ENCODE data around the gene SPTBN2.
A peak's percentile ranks its signal among the peaks of the same experiment; 100 is the strongest.
"Not testable (repeated sequence)": the region's sequence is repeated elsewhere in the genome, so short reads cannot be mapped to it uniquely, and the experiment has no call there.

SPTBN2 gene

DNA sequence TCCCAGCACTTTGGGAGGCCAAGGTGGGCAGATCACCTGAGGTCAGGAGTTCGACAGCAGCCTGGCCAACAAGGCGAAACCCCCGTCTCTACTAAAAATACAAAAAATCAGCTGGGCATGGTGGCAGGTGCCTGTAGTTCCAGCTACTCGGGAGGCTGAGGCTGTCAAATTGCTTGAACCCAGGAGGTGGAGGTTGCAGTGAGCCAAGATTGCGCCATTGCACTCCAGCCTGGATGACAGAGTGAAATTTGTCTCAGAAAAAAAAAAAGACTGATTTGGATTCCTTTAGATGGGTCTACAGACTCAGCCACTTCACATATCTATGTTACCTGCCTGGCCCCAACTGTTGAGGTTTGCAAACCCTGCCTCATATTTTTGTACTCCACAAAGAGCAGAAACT, 4.8 kb downstream of the SPTBN2 start:
- not testable (repeated sequence) for DNase-seq (ENCODE audit: low read depth in 3 of 3)

DNA sequence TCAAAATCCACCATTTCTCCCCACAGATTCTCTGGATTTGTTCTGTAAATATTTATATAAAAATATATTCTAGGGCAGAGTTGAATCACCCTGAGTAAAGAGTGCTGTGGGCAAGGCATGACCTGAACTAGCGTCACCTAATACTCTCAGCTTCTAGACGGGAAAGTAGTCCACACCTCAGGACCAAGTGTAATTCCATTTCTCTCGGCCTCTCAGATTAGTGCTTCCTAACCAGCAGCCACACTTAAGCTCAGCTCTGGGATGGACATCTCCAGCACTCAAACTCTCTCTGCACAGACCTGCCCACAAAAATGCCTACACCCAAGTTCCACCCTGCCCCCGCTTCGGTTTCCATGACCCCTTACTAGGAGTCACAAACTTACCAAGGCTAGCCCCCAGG, 5.3 kb downstream of the SPTBN2 start:
- no peak for DNase-seq (ENCODE audit: low read depth in 3 of 3)

- no peak for DNase-seq (ENCODE audit: low read depth in 3 of 3)
Measured at GRCh38 chr11:66722745-66723651, 6.0 kb downstream of the SPTBN2 start.

DNA sequence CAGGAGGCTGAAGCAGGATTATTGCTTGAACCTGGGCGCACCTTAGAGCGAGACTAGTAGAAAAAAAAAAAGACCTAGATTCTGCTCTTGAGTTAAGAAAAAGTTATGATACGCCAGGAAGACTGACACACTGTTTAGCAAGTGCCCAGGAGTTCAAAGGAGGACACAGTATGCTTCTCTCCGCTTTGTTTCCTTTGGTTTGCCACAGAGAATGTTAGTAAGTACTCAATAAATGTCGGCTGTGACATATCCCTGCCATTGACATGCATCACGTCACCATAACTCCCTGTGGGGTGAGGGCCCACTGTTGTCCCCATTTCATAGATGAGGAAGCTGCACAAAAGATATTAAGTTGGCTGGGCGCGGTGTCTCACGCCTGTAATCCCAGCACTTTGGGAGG, 7.1 kb downstream of the SPTBN2 start:
- no peak for DNase-seq (ENCODE audit: low read depth in 3 of 3)

DNA sequence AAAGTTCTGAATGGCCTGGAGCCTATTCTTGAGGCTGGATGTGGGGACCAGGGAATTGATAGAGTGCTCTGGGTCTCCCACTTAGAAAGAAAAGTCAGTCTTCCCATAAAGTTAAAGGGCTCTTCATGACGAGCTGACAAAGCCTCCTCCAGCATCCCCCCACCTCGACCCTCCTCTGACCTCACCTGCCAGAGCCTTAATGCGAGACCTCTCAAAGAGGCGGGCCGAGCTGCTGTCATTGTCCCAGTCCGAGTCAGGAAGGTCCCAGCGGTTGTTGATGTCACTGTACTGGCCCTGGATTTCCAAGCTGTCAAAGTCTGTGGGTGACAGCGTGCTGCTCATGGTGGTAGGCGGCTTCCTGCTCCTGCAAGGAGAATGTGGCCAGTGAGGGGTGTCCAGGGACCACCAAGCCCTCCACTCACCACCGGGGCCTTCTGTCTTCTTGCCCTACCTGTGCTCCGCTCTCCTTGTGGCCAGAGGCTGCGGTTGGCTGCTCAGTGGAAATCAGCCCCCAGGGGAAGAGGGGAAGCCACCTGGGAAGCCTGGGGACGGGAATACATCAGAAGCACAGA, 8.0 kb downstream of the SPTBN2 start:
- DNase-seq (ENCODE audit: low read depth in 3 of 3), result no peak

DNA sequence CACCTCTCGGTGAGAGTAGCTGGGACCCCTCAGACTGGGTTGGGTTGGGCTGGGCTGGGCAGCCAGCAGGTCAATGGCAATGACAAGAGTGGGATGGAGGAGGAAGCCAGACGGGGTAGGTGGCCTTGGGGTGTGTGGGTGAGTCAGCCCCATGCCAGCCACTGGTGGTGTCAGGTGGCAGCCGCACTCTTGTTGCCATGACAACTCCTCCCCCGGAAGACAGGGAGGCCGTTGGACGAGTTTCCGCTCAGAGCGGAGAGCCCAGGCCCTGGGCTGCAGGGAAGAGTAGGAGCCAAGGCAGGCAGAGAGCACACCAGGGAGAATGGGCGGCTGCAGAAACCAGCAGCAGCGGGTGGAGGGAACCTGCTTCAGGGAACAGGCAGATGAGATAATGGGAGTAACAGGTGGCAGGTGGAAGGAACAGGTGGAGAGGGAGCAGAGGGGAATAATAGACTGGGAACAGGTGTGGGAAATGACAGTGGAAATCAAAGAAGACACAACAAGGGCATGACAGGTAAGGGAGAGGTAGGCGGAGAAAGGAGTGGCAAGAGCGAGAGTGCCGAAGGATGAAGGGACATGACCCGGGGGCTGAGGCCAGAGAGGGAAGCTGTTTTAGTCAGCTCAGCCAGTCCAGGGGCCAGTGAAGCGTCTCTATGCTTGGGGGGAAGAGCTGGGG, 8.7 kb downstream of the SPTBN2 start:
- peak in 2 of 3 experiments; percentile 5 to 53 for DNase-seq (ENCODE audit: low read depth in 3 of 3)

DNA sequence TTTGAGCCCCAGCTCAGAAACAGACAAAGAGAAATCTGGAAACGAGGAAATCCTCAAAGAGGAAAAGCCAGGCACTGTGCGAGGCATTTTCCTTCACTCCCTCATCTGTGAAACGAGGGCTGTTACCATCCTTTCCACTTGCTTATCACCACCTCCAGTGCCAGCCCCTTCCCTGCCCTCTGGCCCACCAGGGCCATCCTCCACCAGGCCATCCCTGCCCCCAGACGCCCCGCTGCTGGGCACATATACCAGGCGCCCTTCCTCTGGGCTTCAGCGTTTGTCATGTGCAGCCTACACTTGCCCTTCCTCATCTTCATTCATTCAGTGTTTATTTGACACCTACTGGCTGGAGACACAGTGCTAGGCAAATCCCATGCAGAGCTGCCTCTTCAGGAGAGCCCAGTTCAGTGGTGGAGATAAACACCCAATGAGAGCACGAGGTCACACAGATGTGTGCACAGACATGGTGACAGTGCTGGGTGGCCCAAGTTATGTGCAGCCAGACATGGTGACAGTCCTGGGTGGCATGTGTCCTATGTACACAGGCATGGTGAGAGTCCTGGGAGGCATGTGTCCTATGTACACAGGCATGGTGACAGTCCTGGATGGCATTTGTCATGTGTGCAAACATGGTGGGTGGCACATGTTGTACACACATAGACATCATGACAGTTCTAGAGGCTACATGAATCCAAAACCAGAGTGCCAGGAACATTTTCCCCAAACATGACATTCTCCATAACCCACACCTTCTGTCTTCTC, 9.7 kb downstream of the SPTBN2 start:
- no peak for DNase-seq (ENCODE audit: low read depth in 3 of 3)

GRCh38 chr11:66718320-66718971, 10.6 kb downstream of the SPTBN2 start:
- DNase-seq (ENCODE audit: low read depth in 3 of 3), result no peak

GRCh38 chr11:66717925-66718319, 11.1 kb downstream of the SPTBN2 start:
- no peak for DNase-seq (ENCODE audit: low read depth in 3 of 3)

GRCh38 chr11:66716996-66717395, 12.0 kb downstream of the SPTBN2 start:
- no peak for DNase-seq (ENCODE audit: low read depth in 3 of 3)

GRCh38 chr11:66715346-66716085, 13.5 kb downstream of the SPTBN2 start:
- DNase-seq (ENCODE audit: low read depth in 3 of 3), result no peak

- no peak for DNase-seq (ENCODE audit: low read depth in 3 of 3)
Measured at GRCh38 chr11:66713746-66714480, 15.1 kb downstream of the SPTBN2 start.

DNA sequence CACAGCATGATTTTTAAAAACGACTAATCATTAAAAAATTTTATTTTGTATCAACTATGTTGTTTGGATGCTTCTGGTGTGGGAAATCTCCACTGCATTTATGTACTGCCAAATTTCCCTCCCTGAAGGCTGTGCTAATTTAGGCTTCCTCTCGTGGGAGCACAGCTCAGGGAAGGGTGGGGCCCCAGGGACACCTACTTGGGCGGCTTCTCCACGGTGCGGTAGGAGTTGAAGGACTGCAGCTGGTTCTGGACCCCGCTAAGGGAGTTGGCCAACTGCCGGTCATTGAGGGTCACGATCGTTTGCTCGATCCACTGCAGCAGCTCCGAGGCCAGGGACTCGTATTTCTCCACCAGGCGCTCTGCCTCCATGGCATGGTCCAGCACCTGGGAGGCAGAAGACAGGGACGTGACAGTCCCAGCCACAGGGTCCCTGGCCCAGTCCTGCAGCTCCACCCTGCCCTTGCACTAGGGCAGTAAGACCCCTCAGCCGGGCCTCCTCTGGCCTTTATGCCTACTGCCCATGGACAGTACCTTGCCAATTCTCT, 18.6 kb downstream of the SPTBN2 start:
- no peak for DNase-seq (ENCODE audit: low read depth in 3 of 3)

- DNase-seq (ENCODE audit: low read depth in 3 of 3), result no peak
Measured at GRCh38 chr11:66708701-66709100, 20.3 kb downstream of the SPTBN2 start.

DNA sequence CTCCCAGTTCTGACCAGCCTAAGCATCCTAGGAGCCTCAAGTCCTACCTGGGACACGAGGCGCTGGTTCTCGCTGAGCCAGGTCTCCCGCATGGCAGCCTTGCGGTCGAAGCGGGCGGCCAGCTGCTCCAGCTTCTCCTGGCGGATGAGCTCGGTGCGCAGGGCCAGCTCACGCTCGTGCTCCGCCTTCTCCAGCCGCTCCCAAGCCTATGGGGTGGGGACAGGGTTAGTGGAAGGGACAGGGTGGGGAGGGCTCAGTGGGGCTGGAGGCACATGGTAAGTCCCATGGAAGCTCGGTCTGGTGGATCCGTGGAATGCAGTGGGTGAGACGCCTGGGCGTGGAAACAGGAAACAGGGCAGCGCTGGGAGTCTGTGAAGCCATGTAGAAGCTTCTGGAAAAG, 20.9 kb downstream of the SPTBN2 start:
- DNase-seq (ENCODE audit: low read depth in 3 of 3), result no peak

GRCh38 chr11:66707486-66707885, 21.5 kb downstream of the SPTBN2 start:
- DNase-seq (ENCODE audit: low read depth in 3 of 3), result no peak

- no peak for DNase-seq (ENCODE audit: low read depth in 3 of 3)
Measured at GRCh38 chr11:66706989-66707388, 22.0 kb downstream of the SPTBN2 start.

DNA sequence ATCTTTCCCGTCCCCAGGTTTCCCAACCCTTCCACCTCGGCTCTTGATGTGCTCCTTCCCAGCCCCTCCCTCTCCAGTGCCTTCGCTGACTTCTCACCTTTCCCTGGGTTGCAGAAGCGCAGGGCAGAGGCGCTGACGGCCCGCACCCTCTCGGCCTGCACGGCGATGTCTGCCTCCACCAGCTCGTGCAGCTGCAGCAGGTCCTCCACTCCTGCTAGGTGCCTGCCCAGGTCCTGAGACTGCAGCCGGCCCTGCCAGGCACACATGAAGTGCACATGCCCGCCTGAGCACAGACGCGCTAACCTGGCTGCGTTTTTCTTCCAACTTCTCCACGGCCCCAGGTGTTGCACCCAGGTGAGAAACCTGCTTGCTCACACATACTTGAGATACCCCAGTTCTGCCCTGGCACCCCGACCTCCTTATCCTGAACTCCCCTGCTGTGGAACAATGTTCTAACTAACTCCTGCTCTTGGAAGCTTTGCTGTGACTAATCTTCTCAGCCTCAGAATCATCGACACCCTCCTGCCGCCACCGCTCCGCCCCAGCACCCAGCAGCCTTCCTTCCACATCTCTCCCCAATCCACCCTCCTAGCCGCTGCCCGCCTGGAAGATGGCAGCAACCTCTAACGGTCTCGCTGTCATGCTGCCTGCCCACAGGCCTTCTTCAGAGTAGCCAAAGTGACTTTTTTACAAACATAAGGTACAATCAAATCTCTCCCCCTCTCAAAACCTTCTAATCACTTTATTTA, 23.3 kb downstream of the SPTBN2 start:
- no peak for DNase-seq (ENCODE audit: low read depth in 3 of 3)
